Measurements from ENCODE around the gene PHKB.

PHKB gene

DNA sequence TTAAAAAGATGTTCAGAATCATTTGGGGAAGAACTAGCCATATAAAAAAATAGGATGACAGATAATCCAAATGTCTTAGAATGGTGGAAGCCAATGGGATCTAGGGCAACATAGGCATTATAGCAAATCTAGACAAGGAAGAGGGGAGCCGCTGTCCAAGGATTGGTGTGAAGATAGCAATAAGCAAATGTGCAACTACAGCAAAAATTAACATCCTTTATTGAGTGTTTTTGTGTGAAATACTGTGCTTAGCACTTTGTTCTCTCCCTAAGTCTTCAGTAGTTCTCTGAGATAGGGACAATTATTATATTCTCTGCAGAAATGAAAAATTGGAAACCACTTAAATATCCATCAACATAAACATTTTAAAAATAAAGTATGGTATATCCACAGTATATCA lies 177.0 kb downstream of the PHKB start:
- TF ChIP-seq, protein P1, sequence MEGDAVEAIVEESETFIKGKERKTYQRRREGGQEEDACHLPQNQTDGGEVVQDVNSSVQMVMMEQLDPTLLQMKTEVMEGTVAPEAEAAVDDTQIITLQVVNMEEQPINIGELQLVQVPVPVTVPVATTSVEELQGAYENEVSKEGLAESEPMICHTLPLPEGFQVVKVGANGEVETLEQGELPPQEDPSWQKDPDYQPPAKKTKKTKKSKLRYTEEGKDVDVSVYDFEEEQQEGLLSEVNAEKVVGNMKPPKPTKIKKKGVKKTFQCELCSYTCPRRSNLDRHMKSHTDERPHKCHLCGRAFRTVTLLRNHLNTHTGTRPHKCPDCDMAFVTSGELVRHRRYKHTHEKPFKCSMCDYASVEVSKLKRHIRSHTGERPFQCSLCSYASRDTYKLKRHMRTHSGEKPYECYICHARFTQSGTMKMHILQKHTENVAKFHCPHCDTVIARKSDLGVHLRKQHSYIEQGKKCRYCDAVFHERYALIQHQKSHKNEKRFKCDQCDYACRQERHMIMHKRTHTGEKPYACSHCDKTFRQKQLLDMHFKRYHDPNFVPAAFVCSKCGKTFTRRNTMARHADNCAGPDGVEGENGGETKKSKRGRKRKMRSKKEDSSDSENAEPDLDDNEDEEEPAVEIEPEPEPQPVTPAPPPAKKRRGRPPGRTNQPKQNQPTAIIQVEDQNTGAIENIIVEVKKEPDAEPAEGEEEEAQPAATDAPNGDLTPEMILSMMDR (IDR thresholded peaks at IDR 0.05; ENCODE audit: low read depth, low read length), result no peak
- DNase-seq (ENCODE audit: low read depth, low spot score), result no peak
- in situ Hi-C loops (cut with HindIII; ENCODE audit: low sequenced_read_pairs), result no loop called here
- H3K4me3 ChIP-seq (ENCODE audit: low read depth, low read length), result no peak overlapping the region

DNA sequence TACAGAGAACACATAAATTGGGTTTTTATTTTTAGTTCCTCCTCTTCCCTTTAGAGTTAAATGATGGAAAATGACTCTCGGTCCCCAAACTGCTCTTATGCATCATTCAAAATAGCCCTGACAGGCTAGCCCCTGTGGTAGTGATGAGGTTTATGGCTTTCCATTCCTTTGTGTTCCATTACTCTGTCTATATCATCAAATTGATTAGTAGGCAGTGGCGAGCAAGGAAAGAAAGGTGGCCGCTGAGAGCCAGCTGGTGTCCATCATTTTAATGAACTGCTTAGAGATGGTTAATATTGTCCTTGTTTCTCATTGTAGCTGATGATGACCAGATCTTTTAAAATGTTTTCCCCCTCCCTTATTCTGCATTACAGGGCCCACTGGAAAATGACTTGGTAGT lies 179.5 kb downstream of the PHKB start:
- TF ChIP-seq, protein P1 (IDR thresholded peaks at IDR 0.05; ENCODE audit: low read depth, low read length), result no peak
- no peak overlapping the region for H3K4me3 ChIP-seq (ENCODE audit: low read depth, low read length)
- in situ Hi-C loops (cut with HindIII; ENCODE audit: low sequenced_read_pairs), result no loop called here
- DNase-seq (ENCODE audit: low read depth, low spot score), result no peak

DNA sequence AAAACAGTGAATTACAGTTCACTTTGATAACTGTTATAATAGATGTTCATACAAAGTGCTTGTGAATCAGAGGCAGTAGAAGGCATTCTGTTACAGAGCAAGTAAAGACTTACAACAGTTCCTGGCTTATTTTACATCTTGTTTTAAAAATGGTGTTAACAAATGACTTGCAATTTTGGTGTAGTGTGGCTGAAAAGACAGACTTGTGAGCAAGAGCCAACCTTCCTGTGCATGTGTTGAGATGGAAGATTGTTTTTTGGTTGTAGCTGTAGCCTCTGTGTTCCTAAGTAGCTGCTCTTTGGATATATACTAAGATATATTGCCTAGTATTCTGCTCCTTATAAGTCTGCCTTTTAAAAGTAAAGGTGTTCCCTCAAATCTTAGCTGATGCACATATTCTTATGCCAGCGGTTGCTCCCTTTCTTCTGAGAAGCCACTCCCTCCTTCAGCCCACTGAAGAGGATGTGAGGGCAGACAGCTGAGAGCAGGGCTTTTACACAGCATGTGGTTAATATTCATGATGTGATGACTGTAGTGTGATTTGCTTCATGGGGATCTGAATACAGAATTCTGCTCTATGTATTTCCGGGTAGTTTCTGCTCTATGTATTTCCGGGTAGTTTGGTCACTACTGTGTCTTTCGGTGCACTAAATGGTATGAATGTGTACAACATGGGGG lies 182.3 kb downstream of the PHKB start:
- TF ChIP-seq, protein P1 (IDR thresholded peaks at IDR 0.05; ENCODE audit: low read depth, low read length), result no peak
- in situ Hi-C loops (cut with HindIII; ENCODE audit: low sequenced_read_pairs), result no loop called here
- peak; percentile 52 for DNase-seq (ENCODE audit: low read depth, low spot score)

DNA sequence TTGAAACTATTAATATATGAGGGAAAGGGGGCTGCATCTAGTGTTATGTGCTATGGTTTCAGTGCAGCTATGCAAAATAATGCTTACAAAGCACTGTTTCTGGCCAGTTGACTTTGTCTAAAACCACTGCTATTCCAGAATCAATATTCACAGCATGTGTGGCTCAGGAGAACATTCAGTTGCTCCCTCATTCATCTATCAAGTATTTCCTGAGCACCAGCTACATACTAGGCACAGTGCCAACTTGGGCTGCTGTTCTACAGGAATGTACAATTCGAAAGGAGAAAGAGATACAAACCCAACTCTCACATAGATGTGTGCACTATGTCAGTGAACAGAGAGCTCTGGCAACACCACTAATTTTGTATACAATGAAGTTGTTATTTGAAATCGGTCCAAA lies 183.0 kb downstream of the PHKB start:
- peak; percentile 94 for DNase-seq (ENCODE audit: low read depth, low spot score)
- TF ChIP-seq, protein P1 (IDR thresholded peaks at IDR 0.05; ENCODE audit: low read depth, low read length), result no peak
- in situ Hi-C loops (cut with HindIII; ENCODE audit: low sequenced_read_pairs), result no loop called here
- H3K4me3 ChIP-seq (ENCODE audit: low read depth, low read length), result no peak overlapping the region

More for the DNA sequence above, 182.3 kb downstream of the PHKB start:
- no peak overlapping the region for H3K4me3 ChIP-seq (ENCODE audit: low read depth, low read length)

DNA sequence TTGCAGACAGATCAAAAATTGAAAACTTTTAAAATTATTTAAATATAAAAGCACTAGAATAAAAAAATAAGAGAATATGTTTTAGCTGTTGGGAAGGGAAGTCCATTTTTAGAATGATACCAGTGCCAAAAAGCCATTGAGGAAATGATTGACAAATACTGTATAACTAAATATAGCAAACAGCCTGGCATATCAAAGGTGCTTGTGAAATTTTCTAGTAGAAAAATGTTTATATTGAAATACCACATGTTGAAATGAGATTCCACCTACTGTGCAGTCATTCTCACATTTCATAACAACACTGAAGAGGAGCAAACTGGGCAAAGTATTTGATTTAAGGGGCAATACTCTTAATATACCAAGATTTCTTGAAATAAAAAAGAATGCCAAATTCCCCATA lies 183.5 kb downstream of the PHKB start:
- TF ChIP-seq, protein P1 (IDR thresholded peaks at IDR 0.05; ENCODE audit: low read depth, low read length), result no peak
- no peak overlapping the region for H3K4me3 ChIP-seq (ENCODE audit: low read depth, low read length)
- peak; percentile 38 for DNase-seq (ENCODE audit: low read depth, low spot score)
- in situ Hi-C loops (cut with HindIII; ENCODE audit: low sequenced_read_pairs), result no loop called here

DNA sequence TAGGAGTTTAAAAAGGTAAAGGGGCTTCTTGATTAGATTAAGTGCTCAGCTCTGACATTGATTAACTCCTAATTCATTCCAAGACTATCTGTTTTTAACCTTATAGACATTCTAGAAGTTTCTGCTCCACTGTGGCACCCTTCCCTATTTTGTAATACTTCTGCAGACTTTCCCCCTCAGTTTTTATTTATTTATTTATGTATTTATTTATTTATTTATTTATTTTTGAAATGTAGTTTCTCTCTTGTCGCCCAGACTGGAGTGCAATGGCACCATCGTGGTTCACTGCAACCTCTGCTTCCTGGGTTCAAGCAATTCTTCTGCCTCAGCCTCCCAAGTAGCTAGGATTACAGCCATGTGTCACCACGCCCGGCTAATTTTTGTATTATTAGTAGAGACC lies 185.8 kb downstream of the PHKB start:
- H3K4me3 ChIP-seq (ENCODE audit: low read depth, low read length), result no peak overlapping the region
- TF ChIP-seq, protein P1 (IDR thresholded peaks at IDR 0.05; ENCODE audit: low read depth, low read length), result no peak
- in situ Hi-C loops (cut with HindIII; ENCODE audit: low sequenced_read_pairs), result no loop called here
- DNase-seq (ENCODE audit: low read depth, low spot score), result no peak
